H9 (cell line): ENCODE measurements around the gene RNF181. TPM values are rescaled to one million over a fixed set of nuclear protein-coding genes. Genes with fewer than 3 reads are reported as not detected.

Source experiments
- DNase-seq: peaks from one replicate; pipeline ENCODE4 v3.0.0-alpha.2; 2017
- H2AFZ ChIP-seq: one replicate; pipeline ENCODE4 v1.6.1; 2013; ENCODE audit warnings: mild to moderate bottlenecking, low read length, control low read depth, moderate library complexity
- H2AK5ac ChIP-seq: 2 replicates; pipeline ENCODE4 v1.6.1; 2013; ENCODE audit warnings: low read length, control low read depth, mixed read lengths; ENCODE audit not compliant: insufficient read length
- H2BK120ac ChIP-seq: one replicate; pipeline ENCODE4 v1.6.1; 2013; ENCODE audit warnings: low read depth, mild to moderate bottlenecking, low read length, control low read depth, inconsistent platforms; ENCODE audit not compliant: poor library complexity, severe bottlenecking
- H2BK12ac ChIP-seq: 2 replicates; pipeline ENCODE4 v1.6.1; 2013; ENCODE audit warnings: low read length, control low read depth, mixed read lengths, low read depth; ENCODE audit not compliant: insufficient read length
- H2BK15ac ChIP-seq: 2 replicates; pipeline ENCODE4 v1.6.1; 2013; ENCODE audit warnings: low read depth, low read length, control low read depth
- H2BK20ac ChIP-seq: one replicate; pipeline ENCODE4 v1.6.1; 2013; ENCODE audit warnings: low read depth, mild to moderate bottlenecking, low read length, control low read depth, inconsistent platforms; ENCODE audit not compliant: poor library complexity, severe bottlenecking
- H2BK5ac ChIP-seq: 2 replicates; pipeline ENCODE4 v1.6.1; 2013; ENCODE audit warnings: low read length, control low read depth, mixed read lengths; ENCODE audit not compliant: insufficient read length
- H3K14ac ChIP-seq: 2 replicates; pipeline ENCODE4 v1.6.1; 2013; ENCODE audit warnings: low read length, control low read depth; ENCODE audit not compliant: insufficient read depth
- H3K18ac ChIP-seq: 2 replicates; pipeline ENCODE4 v1.6.1; 2013; ENCODE audit warnings: low read depth, mild to moderate bottlenecking, mixed read lengths, low read length, control low read depth; ENCODE audit not compliant: insufficient read length
- H3K23ac ChIP-seq: 2 replicates; pipeline ENCODE4 v1.6.1; 2013; ENCODE audit warnings: low read length, control low read depth, mixed read lengths, low read depth; ENCODE audit not compliant: insufficient read length
- H3K23me2 ChIP-seq: 2 replicates; pipeline ENCODE4 v1.6.1; 2013; ENCODE audit warnings: low read depth, mild to moderate bottlenecking, mixed read lengths, low read length, control low read depth; ENCODE audit not compliant: insufficient read length, poor library complexity, severe bottlenecking
- H3K27ac ChIP-seq: 2 replicates; pipeline ENCODE4 v1.5.1; 2013; ENCODE audit warnings: low read length, control low read depth, mixed read lengths, low read depth; ENCODE audit not compliant: insufficient read length
- H3K27me3 ChIP-seq: 2 replicates; pipeline ENCODE4 v1.6.1; 2013; ENCODE audit warnings: low read length, control low read depth, inconsistent platforms; ENCODE audit not compliant: insufficient read depth
- H3K4ac ChIP-seq: 2 replicates; pipeline ENCODE4 v1.6.1; 2013; ENCODE audit warnings: low read depth, mild to moderate bottlenecking, control low read depth, inconsistent platforms, low read length, moderate library complexity
- H3K4me1 ChIP-seq: 2 replicates; pipeline ENCODE4 v1.6.1; 2013; ENCODE audit warnings: low read length, control low read depth, inconsistent platforms; ENCODE audit not compliant: insufficient read depth
- H3K4me2 ChIP-seq: 2 replicates; pipeline ENCODE4 v1.6.1; 2013; ENCODE audit warnings: low read length, control low read depth, mixed read lengths; ENCODE audit not compliant: insufficient read length, insufficient read depth
- H3K56ac ChIP-seq: 2 replicates; pipeline ENCODE4 v1.6.1; 2013; ENCODE audit warnings: low read depth, mild to moderate bottlenecking, mixed read lengths, low read length, control low read depth; ENCODE audit not compliant: insufficient read length
- H3K79me1 ChIP-seq: 2 replicates; pipeline ENCODE4 v1.6.1; 2013; ENCODE audit warnings: low read depth, mild to moderate bottlenecking, moderate library complexity, low read length, control low read depth, inconsistent platforms; ENCODE audit not compliant: insufficient read depth, poor library complexity, severe bottlenecking
- H3K79me2 ChIP-seq: 2 replicates; pipeline ENCODE4 v1.6.1; 2013; ENCODE audit warnings: low read length, control low read depth, inconsistent platforms; ENCODE audit not compliant: insufficient read depth
- H3K9ac ChIP-seq: 2 replicates; pipeline ENCODE4 v1.6.1; 2013; ENCODE audit warnings: low read length, control low read depth, mixed read lengths; ENCODE audit not compliant: insufficient read length; ENCODE audit errors: extremely low read depth
- H3K9me3 ChIP-seq: one replicate; pipeline ENCODE4 v1.6.1; 2013; ENCODE audit warnings: low read depth, low read length, inconsistent platforms; ENCODE audit not compliant: control insufficient read depth
- H3T11ph ChIP-seq: one replicate; pipeline ENCODE4 v1.6.1; 2013; ENCODE audit warnings: mild to moderate bottlenecking, low read length, control low read depth, inconsistent platforms
- H4K20me1 ChIP-seq: one replicate; pipeline ENCODE4 v1.6.1; 2013; ENCODE audit not compliant: control insufficient read depth, insufficient read length, insufficient read depth
- H4K5ac ChIP-seq: 2 replicates; pipeline ENCODE4 v1.6.1; 2013; ENCODE audit warnings: low read depth, mild to moderate bottlenecking, mixed read lengths, low read length, control low read depth; ENCODE audit not compliant: insufficient read length
- H4K8ac ChIP-seq: replicated peaks from 2 replicates; pipeline ENCODE4 v1.6.1; 2013; ENCODE audit warnings: low read length, control low read depth, mixed read lengths, low read depth; ENCODE audit not compliant: insufficient read length
- H4K91ac ChIP-seq: 2 replicates; pipeline ENCODE4 v1.6.1; 2013; ENCODE audit warnings: low read depth, mild to moderate bottlenecking, moderate library complexity, mixed read lengths, low read length, control low read depth; ENCODE audit not compliant: insufficient read length
- H3K27ac Mint-ChIP-seq, 3 experiments: 2 replicates in 2 of 3; 3 replicates in 1 of 3; pipeline ENCODE4 v1.8.0; 2020 to 2021; ENCODE audit warnings: mixed read lengths in 3 of 3, mild to moderate bottlenecking in 1 of 3, moderate library complexity in 1 of 3
- H3K27me3 Mint-ChIP-seq: 2 replicates; pipeline ENCODE4 v1.8.0; 2021; ENCODE audit warnings: low read depth, mild to moderate bottlenecking, moderate library complexity, mixed read lengths
- H3K36me3 Mint-ChIP-seq, 3 experiments: 2 replicates in 2 of 3; 3 replicates in 1 of 3; pipeline ENCODE4 v1.8.0; 2020 to 2021; ENCODE audit warnings: low read depth in 3 of 3, mixed read lengths in 3 of 3; ENCODE audit not compliant: insufficient read depth in 1 of 3
- H3K4me1 Mint-ChIP-seq, 2 experiments: 2 replicates each; pipeline ENCODE4 v1.8.0; 2020; ENCODE audit warnings: mixed read lengths in 2 of 2
- H3K4me3 Mint-ChIP-seq, 2 experiments: 2 replicates in 1 of 2; 3 replicates in 1 of 2; pipeline ENCODE4 v1.8.0; 2020 to 2021; ENCODE audit warnings: mild to moderate bottlenecking in 2 of 2, mixed read lengths in 2 of 2, moderate library complexity in 1 of 2
- H3K9me3 Mint-ChIP-seq, 2 experiments: 2 replicates in 1 of 2; 3 replicates in 1 of 2; pipeline ENCODE4 v1.8.0; 2020; ENCODE audit warnings: mild to moderate bottlenecking in 2 of 2, mixed read lengths in 2 of 2, moderate library complexity in 1 of 2
- CTCF ChIP-seq: fragments of 200-600 bp; sonication (generic); conservative IDR thresholded peaks from 3 replicates; pipeline ENCODE4 v1.8.0; 2021; ENCODE audit warnings: antibody characterized with exemption, mild to moderate bottlenecking
- WGBS: extraction: QIAGEN DNeasy Blood & Tissue Kit; methylation state at CpG from one replicate; pipeline ENCODE4 v1.1.7; 2013; ENCODE audit warnings: missing lambda C conversion rate, low lambda C conversion rate, mixed read lengths; ENCODE audit not compliant: insufficient read length; ENCODE audit errors: extremely low coverage; 5-methylcytosine and 5-hydroxymethylcytosine counted together
- total RNA-seq: library from RNA; stranded (reverse); gene quantifications from 2 replicates; pipeline ENCODE4 v1.2.1, GENCODE V29; 2021

The RNF181 gene
- total RNA-seq, 1 experiment from 2014 or later: 122 TPM

DNA sequence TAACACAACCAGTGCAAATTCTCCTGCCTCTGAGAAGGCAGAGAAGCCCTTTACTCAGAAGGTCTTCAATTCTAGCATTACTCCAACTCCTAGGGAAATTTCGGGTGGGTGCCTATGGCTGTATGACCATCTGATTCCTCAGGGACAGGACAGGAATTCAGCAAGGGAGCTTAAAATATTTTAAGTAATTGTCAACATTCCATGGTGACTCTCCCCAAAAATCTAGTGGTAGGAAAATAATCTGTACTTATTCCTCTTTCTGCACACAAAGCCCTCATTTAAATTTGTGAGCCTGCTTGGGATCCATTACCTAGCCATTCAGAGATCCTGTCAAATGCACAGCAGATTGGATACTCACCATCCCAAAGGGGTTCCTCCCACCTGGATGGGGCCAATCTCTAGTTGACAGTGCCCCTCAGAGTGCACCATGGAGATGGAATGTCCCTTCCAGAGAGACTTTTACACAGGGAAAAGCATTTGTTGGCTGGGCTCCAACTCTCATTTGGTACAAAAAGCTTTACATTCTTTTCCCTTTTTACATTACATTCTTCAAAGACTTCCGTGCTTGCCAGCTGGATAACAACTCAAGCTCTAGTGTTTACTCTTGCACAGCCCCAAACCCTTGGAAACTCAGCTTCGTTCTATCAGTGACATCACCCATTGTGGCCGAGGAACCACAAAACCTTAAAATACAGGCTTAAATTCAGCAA, 10.0 kb downstream of the RNF181 start:
- no peaks in the 10 kb centered on the region for H4K20me1 ChIP-seq

More for the DNA sequence above, 10.0 kb downstream of the RNF181 start:
- TF ChIP-seq CTCF: no peak
- Histone ChIP-seq H3K4me2 (no peak overlapping the region), H3K56ac (no peak overlapping the region), H3K4me1 (peaks cover 3% of the 10 kb centered on the region; the same call in 1 of the 2 replicates), H2BK120ac (no peak overlapping the region), H2AK5ac (no peak overlapping the region), H3K27ac (no peak overlapping the region), H3K27me3 (no peaks in the 10 kb centered on the region), H3K79me2 (peaks cover 3% of the 10 kb centered on the region; the same call in 1 of the 2 replicates), H2BK5ac (no peak overlapping the region), H4K91ac (no peak overlapping the region), H3K4ac (no peak overlapping the region), H3K9ac (no peak overlapping the region), H2BK12ac (no peak overlapping the region), H4K8ac (no peak overlapping the region), H3K23ac (no peak overlapping the region), H3K23me2 (peaks cover 4% of the 10 kb centered on the region), H2AFZ (no peak overlapping the region), H3K14ac (no peak overlapping the region), H2BK15ac (no peak overlapping the region), H4K5ac (no peak overlapping the region), H2BK20ac (no peak overlapping the region), H3T11ph (no peak overlapping the region), H3K79me1 (no peaks in the 10 kb centered on the region), H3K18ac (no peak overlapping the region), H3K9me3 (no peaks in the 10 kb centered on the region)
- DNase-seq: no peak
- Mint-ChIP-seq H3K4me3 (no peak overlapping the region), H3K36me3 (peaks cover 15 to 41% (median 26%) of the 10 kb centered on the region in 3 experiments; a peak in 6 of 7 replicates), H3K27me3 (no peaks in the 10 kb centered on the region), H3K4me1 (peaks cover 20 to 25% of the 10 kb centered on the region in 2 experiments), H3K27ac (peak overlapping the region in 1 of 3 experiments; percentile 71; a peak in 2 of 7 replicates), H3K9me3 (no peaks in the 10 kb centered on the region)
- WGBS: no CpG with 5 or more reads among the region's 4 CpGs
